Right cardiac atrium (tissue), 5 donors: Measurements from ENCODE around the gene GTPBP6. TPM values are rescaled to one million over a fixed set of nuclear protein-coding genes. Genes with fewer than 3 reads are reported as not detected.

Experiments used
- ATAC-seq, 2 donors: fragments of 200-7000 bp; cut with Tn5 transposase; one replicate each; pipeline versions ENCODE4 v1.8.0 to v1.9.1; 2020; ENCODE audit warnings: moderate library complexity in 2 of 2, mild to moderate bottlenecking in 1 of 2
- DNase-seq, 3 donors: peaks; one replicate each; pipeline ENCODE4 v3.0.0-alpha.2; 2020
- H3K27ac ChIP-seq: one replicate; pipeline ENCODE4 v1.5.1; 2013; ENCODE audit warnings: mild to moderate bottlenecking, low read length, control low read depth, moderate library complexity
- H3K27me3 ChIP-seq: one replicate; pipeline ENCODE4 v1.6.1; 2013; ENCODE audit not compliant: control insufficient read depth, insufficient read depth
- H3K4me1 ChIP-seq: one replicate; pipeline ENCODE4 v1.6.1; 2013; ENCODE audit warnings: low read length; ENCODE audit not compliant: control insufficient read depth, insufficient read depth
- H3K4me3 ChIP-seq: one replicate; pipeline ENCODE4 v1.5.1; 2013; ENCODE audit warnings: low read length, control low read depth
- H3K9me3 ChIP-seq: one replicate; pipeline ENCODE4 v1.6.1; 2013; ENCODE audit warnings: low read length; ENCODE audit not compliant: control insufficient read depth
- WGBS: extraction: QIAGEN DNeasy Blood & Tissue Kit; methylation state at CpG from one replicate; pipeline ENCODE4 v1.1.7; 2013; 5-methylcytosine and 5-hydroxymethylcytosine counted together
- intact Hi-C, 4 donors: fragments of 100-400 bp; cut with DNase I; formaldehyde crosslinking; loops; one replicate each; pipeline versions ENCODE4 v1.11.0 to v1.14.0; 2022 to 2023
- polyA plus RNA-seq: library from polyadenylated mRNA; stranded (reverse); fragments of 200-250 nt; gene quantifications from one replicate; pipeline ENCODE4 v1.2.3, GENCODE V29; 2013
- total RNA-seq, 4 donors: library from RNA; stranded (reverse); fragmentation: NEBNext Ultra II Directional; extraction: Animal tissue kit (Norgen Biotek cat#: 25700); gene quantifications; one replicate each; pipeline ENCODE4 v1.2.1, GENCODE V29; 2021
- donor health status: healthy with polysubstance abuse.
- donor health status: DM: no; HTN: yes; CAD: no.
- donor health status: DM: no; HTN: no; CAD: no.
- donor health status: DM: no; HTN: yes; CAD: no; lungs with severe emphysema.
- donor health status: DM: yes; HTN: yes; CAD: no.

Gene GTPBP6
- total and polyA plus RNA-seq, 5 donors, result 48.4 to 59.0 (median 56.2) TPM

DNA sequence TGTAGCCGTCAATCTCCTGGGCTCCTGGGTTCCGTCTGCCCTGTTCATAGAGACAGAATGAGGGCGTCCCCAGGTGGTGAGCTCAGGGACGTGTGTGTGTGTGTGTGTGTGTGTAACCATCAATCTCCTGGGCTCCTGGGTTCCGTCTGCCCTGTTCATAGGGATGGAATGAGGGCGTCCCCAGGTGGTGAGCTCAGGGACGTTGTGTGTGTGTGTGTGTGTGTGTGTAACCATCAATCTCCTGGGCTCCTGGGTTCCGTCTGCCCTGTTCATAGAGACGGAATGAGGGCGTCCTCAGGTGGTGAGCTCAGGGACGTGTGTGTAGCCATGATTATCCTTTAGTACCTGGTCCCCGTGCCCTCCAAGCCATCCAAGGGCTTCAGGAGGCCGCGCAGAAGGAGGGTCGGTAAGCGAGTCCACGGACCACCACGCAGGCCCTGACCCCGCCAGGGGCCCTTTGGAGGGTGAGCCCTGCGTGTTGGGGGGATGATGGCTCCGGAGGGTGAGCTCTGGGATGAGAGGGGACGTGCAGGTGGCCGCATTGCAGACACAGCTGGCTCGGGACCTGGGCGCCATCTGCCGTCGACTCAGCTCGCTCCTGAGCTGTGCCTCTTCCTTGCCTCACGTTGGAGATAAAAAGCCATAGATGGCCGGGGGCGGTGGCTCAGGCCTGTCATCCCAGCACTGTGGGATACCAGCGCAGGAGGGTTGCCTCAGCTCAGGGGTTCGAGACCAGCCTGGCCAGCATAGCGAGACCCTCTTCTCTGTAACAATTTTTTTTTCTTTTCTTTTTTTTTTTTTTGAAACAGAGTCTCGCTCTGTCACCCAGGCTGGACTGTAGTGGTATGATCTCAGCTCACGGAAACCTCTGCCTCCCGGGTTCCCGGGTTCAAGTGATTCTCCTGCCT lies 5.4 kb upstream of the GTPBP6 start:
- Histone ChIP-seq H3K27ac (no peak overlapping the region), H3K27me3 (no peaks in the 10 kb centered on the region), H3K9me3 (no peaks in the 10 kb centered on the region), H3K4me1 (peaks cover 3% of the 10 kb centered on the region), H3K4me3 (no peak overlapping the region)
- intact Hi-C loops, result loop anchor here in 1 of 4 donors (10.0 kb wide), 1 partner anchor 61 kb away; the partner anchor contains the start of gene PPP2R3B
- 73% methylated on average over 38 of the region's 38 CpGs for WGBS
- DNase-seq (peak; percentile 44 to 77 (median 75)), ATAC-seq (peak; percentile 1 to 19)

DNA sequence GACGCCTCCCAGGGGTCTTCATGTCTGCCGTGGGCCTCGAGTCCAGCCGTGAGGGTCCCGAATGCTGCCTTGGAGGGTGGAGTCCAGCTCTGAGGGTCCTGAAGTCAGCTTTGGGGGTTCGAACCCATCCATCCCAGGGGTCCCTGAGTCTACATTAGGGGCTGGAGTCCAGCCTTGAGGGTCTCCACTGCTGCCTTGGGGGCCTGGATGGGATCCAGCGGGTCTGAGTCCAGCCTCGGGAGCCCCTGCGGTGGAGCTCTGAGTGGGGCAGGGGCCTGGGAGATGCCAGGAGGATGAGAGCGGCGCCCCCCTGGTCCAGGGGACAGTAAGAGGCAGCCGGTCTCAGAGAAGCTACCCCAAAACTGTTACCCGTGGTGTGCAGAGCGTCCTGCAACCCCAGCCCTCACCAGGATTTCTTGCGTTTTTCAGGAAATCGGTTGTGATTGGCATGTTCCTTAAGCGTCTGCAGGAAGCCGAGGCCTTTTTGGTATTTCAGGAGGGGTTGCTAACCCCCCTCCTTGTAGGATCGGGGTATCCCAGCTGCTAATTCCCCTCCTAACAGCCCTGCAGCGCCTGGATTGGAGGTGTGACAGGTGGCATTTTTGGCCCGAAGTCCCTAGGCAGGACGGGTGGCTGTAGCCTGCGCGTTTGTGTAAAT lies 1.7 kb upstream of the GTPBP6 start:
- Histone ChIP-seq H3K27me3 (no peaks in the 10 kb centered on the region), H3K4me3 (peak overlapping the region; percentile 76), H3K9me3 (no peaks in the 10 kb centered on the region), H3K27ac (no peak overlapping the region), H3K4me1 (peaks cover 3% of the 10 kb centered on the region)
- WGBS, result 5% methylated on average over 24 of the region's 24 CpGs
- ATAC-seq (no peak), DNase-seq (peak; percentile 31 to 76 (median 74))
- intact Hi-C loops, result loop anchor here in 1 of 4 donors (10.0 kb wide), 1 partner anchor 65 kb away; the partner anchor contains the start of gene PPP2R3B

DNA sequence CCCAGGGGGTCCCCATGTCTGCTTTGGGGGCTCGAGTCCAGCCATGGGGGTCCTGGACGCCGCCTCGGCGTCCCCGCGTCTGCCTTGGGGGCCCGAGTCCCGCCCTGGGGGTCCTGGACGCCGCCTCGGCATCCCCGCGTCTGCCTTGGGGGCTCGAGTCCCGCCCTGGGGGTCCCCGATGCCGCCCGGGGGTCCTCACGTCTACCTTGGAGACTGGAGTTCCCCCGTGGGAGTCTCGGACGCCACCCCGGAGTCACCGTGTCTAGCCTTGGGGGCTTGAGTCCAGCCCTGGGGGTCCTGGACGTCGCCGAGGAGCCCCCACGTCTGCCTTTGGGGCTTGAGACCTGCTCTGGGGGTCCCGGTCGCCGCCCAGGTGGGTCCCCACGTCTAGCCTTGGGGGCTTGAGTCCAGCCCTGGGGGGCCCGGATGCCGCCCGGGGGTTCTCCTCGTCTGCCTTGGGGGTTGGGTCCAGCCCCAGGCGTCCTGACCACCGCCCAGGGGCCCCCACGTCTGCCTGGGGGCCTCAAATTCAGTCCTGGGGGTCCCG lies 1.1 kb upstream of the GTPBP6 start:
- WGBS, result under 1% methylated on average over 41 of the region's 41 CpGs
- peak in 2 of 3 donors; percentile 52 to 81 for DNase-seq
- H3K9me3 ChIP-seq, result no peaks in the 10 kb centered on the region
- H3K27ac ChIP-seq, result no peak overlapping the region
- no peaks in the 10 kb centered on the region for H3K27me3 ChIP-seq
- H3K4me1 ChIP-seq, result peaks cover 3% of the 10 kb centered on the region
- intact Hi-C loops, result loop anchor here in 1 of 4 donors (10.0 kb wide), 1 partner anchor 65 kb away; the partner anchor contains the start of gene PPP2R3B
- ATAC-seq, result no peak
- peak overlapping the region; percentile 76 for H3K4me3 ChIP-seq

DNA sequence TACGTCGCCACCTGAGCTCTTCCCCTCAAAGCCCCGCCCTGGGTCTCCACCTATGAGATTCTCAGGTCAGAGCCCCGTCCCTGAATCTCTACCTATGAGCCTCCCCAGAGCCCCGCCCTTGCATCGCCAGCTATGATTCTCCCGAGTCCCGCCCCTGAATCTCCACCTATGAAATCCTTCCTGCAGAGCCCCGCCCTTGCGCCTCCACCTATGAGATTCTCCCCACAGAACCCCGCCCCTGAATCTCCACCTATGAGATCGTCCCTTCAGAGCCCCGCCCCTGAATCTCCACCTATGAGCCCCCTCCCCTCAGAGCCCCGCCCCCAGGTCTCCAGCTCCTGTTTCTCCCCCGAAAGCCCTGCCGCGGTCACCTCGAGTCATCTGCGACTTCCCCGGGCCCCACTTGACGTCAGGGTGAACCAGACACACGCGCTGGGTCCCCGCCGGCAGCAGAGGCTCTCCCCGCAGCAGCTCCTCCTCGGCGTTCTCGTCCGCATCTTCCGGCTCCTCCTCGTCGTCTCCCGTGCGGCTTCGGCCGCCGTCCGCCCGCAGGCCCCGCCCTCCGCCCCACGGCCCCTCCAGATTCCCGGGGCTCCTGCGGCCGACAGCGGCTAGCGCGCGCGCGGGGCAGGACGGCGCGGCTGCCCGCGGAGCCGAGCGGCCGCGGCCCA lies 393 bp downstream of the GTPBP6 start:
- WGBS, result under 1% methylated on average over 61 of the region's 61 CpGs
- peak; percentile 81 to 86 for ATAC-seq
- peak; percentile 98 to 100 (median 99) for DNase-seq
- H3K27me3 ChIP-seq, result no peaks in the 10 kb centered on the region
- H3K9me3 ChIP-seq, result no peaks in the 10 kb centered on the region
- peaks cover 3% of the 10 kb centered on the region for H3K4me1 ChIP-seq
- peak overlapping the region; percentile 94 for H3K4me3 ChIP-seq
- intact Hi-C loops, result no loop called here
- peak overlapping the region; percentile 94 for H3K27ac ChIP-seq

DNA sequence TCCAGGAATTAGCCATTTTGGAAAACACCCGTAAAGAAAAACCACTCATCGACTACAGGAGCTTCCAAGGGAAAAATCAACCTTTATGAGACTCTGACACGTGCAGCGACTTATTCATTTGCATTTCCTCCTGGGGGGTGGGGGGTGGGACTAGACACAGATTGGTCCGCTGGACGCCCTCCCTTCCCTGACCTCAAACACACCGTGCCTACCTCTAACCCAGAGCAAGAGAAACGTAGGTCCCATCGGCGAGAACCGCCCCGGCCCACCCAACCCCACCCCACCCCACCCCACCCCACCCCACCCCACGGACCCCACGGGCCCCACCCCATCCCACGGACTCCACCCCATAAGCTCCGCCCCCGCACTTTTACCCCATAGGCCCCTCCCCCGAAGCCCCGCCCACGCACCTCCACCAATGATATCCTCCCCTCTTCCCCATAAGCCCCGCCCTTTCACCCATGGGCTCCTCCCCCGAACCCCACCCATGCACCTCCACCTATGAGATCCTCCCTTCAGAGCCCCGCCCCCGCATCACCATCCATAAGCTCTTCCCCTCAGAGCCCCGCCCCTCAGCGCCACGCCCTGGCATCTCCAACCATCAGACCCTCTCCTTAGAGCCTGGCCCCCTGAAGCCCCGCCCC lies 1.1 kb downstream of the GTPBP6 start:
- Histone ChIP-seq H3K27me3 (no peaks in the 10 kb centered on the region), H3K27ac (peak overlapping the region; percentile 32), H3K9me3 (no peaks in the 10 kb centered on the region), H3K4me1 (peaks cover 3% of the 10 kb centered on the region), H3K4me3 (peak overlapping the region; percentile 94)
- intact Hi-C loops, result no loop called here
- DNase-seq (no peak), ATAC-seq (peak in 1 of 2 donors; percentile 27)
- 49% methylated on average over 28 of the region's 28 CpGs for WGBS

DNA sequence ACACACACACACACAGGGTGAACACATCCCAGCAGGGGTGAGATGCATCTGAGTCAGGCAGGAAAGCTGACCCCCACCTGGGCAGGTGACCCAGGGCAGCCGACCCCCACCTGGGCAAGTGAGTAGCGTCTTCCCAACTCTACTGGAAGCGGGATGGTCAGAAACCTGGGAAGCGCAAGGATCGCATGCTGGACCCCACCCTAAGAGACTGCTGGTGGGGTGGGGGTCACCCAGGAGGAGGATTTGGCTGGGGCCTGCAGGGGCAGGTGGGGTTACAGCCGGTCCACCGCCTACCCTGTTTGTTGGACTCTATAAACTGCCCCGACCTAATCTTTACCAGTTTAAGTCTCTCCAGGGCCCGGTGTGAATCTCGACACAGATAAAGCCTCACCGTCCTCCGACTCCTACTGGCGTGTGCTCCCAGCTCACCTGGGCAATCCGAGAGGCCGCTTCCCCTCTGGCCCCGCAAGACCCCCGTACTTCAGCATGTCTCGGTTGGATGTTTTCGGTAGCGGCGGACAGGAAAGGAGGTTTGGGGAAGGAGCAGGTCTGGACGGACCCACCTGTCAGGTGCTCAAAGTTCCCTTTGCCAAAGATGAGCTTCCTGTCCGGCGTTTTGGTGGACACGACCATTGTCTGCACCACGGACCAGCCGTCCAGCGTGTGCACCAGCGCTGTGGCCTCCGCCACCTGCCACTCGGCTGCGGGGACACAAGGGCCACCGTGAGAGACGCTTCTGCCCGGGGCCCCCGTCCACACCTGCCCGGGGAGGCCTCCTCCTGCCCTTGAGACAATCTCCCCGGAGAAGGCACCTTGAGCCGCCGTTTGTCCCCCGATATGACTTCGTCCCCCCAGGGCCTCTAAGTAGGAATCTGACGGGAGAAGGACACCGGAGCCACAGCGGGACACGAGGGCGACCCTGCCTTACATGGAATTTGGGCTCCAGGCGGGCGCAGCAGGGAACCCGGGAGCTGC lies 2.0 kb downstream of the GTPBP6 start:
- ATAC-seq, result no peak
- Histone ChIP-seq H3K9me3 (no peaks in the 10 kb centered on the region), H3K27ac (no peak overlapping the region), H3K4me3 (no peak overlapping the region), H3K27me3 (no peaks in the 10 kb centered on the region), H3K4me1 (peaks cover 3% of the 10 kb centered on the region)
- peak in 2 of 3 donors; percentile 68 to 69 for DNase-seq
- WGBS, result 94% methylated on average over 50 of the region's 50 CpGs
- intact Hi-C loops, result no loop called here

DNA sequence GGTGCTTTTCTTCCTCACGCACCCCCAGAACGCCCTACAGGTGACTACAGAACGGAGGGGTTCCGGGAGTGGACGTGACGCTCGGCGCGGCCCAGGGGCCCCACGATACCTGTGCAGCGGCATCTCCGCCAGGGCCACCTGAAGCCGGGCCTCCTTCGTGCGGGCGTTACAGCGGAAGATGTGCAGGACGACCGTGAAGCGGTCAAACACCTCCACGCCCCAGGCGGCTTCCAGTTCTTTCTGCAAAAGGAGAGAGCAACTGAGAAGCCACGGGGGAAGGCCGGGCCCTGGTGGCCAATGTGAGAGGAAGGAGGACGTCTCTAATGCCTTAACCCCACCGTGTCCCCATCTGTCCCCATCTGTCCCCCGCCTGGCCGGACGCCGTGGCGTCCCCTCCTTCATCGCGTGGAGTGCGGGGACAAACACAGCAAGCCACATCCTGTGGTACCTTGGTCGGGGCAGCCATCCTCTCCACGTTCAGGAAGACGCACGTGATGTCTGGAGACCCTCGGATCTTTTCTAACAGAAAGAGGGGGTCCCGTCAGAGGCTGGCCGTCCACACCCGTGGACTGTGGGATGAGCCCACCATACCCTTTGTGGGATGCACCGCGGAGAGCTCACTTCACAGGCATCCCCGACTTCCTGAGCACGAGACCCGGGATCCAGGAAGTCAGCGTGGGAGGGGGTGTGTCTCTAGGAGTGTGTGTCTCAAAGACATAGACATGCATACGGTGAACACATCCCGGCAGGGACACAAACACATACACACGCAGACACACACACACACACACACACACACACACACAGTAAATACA lies 3.6 kb downstream of the GTPBP6 start:
- Histone ChIP-seq H3K27ac (no peak overlapping the region), H3K9me3 (no peaks in the 10 kb centered on the region), H3K4me1 (no peaks in the 10 kb centered on the region), H3K4me3 (no peak overlapping the region), H3K27me3 (no peaks in the 10 kb centered on the region)
- no peak for ATAC-seq
- peak in 2 of 3 donors; percentile 62 for DNase-seq
- intact Hi-C loops, result no loop called here
- WGBS, result 89% methylated on average over 51 of the region's 51 CpGs

DNA sequence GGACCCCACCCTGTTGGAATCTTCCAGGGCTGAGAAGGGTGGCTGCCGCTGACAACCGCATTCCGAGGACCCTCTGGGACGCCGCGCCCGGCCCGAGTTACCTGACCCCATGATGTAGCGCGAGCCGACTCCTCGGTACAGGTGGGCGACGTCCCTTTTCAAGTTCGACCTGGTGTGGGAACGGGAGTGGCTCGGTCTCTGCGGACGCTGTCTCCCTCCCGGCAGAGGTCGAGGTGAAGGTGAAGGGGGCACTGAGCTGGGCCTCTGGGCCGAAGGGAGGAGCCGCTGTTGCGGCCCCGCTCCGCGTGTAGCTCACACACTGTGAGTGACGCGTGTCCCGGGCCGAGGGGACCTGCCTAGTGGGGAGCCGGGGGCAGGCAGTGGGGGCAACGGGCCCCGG lies 4.5 kb downstream of the GTPBP6 start:
- Histone ChIP-seq H3K9me3 (no peaks in the 10 kb centered on the region), H3K27me3 (no peaks in the 10 kb centered on the region), H3K4me3 (no peak overlapping the region), H3K4me1 (no peaks in the 10 kb centered on the region), H3K27ac (no peak overlapping the region)
- WGBS, result 97% methylated on average over 34 of the region's 34 CpGs
- intact Hi-C loops, result no loop called here
- no peak for ATAC-seq
- peak in 2 of 3 donors; percentile 45 to 61 for DNase-seq

DNA sequence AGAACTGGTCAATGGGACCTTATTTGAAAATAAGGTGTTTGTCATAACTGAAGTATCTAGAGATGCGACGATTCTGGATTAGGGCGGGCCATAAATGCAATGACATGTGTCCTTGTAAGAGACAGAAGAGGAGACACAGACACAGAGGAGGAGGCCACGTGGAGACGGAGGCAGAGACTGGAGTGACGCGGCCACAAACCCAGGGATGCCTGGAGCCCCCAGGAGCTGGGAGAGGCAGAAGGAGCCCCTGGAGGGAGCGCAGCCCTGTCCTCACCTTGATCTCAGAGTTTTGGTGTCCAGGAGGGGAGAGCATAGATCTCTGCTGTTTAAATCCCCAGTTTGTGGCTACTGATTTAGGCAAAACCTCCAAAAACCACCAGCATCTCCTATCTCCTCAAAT lies 5.0 kb downstream of the GTPBP6 start:
- Histone ChIP-seq H3K4me1 (no peaks in the 10 kb centered on the region), H3K27ac (no peak overlapping the region), H3K27me3 (no peaks in the 10 kb centered on the region), H3K4me3 (no peak overlapping the region), H3K9me3 (no peaks in the 10 kb centered on the region)
- ATAC-seq (no peak), DNase-seq (peak in 2 of 3 donors; percentile 18)
- WGBS, result 96% methylated on average over 8 of the region's 8 CpGs
- intact Hi-C loops, result no loop called here
